A549 (cell line): ENCODE measurements around the gene ZNF765.

Experiments used
- CHD2 ChIP-seq: fragments of 150-350 bp; IDR thresholded peaks from 2 replicates; pipeline ENCODE4 v1.6.1; 2014; ENCODE audit warnings: low read length; ENCODE audit not compliant: partially characterized antibody
- EP300 ChIP-seq, 2 experiments: fragments of >200 bp; sonication (Bioruptor Twin); formaldehyde crosslinking; IDR thresholded peaks; 2 replicates in 1 of 2; 3 replicates in 1 of 2; pipeline ENCODE4 v1.6.1; 2016 to 2017
- HOXB13 ChIP-seq: fragments of 250-450 bp; sonication (Bioruptor Pico); IDR thresholded peaks from 2 replicates; pipeline ENCODE4 v1.5.0; 2020; ENCODE audit warnings: low read depth, mild to moderate bottlenecking, moderate library complexity
- MAFK ChIP-seq: fragments of 450-650 bp; IDR thresholded peaks from 2 replicates; pipeline ENCODE4 v1.6.1; 2014; ENCODE audit not compliant: partially characterized antibody
- MAZ ChIP-seq: fragments of 150-350 bp; IDR thresholded peaks from 2 replicates; pipeline ENCODE4 v1.6.1; 2014; ENCODE audit warnings: antibody characterized with exemption, low read depth, low read length, borderline replicate concordance
- MYC ChIP-seq: IDR thresholded peaks from 2 replicates; pipeline ENCODE4 v1.6.1; 2012; ENCODE audit warnings: mild to moderate bottlenecking, inconsistent platforms, low read length, improper control_type of control experiment, borderline replicate concordance
- POLR2A ChIP-seq: IDR thresholded peaks from 2 replicates; pipeline ENCODE4 v1.6.1; 2012; ENCODE audit warnings: mild to moderate bottlenecking, low read length
- RFX5 ChIP-seq: fragments of 450-650 bp; IDR thresholded peaks from 2 replicates; pipeline ENCODE4 v1.7.1; 2014; ENCODE audit warnings: antibody characterized with exemption, mild to moderate bottlenecking, moderate library complexity
- RNF2 ChIP-seq: fragments of 200-600 bp; sonication (generic); IDR thresholded peaks from 2 replicates; pipeline ENCODE4 v1.6.1; 2016; ENCODE audit warnings: low read depth, mild to moderate bottlenecking, antibody characterized with exemption, moderate library complexity, borderline replicate concordance
- SMC3 ChIP-seq: fragments of >200 bp; sonication (Bioruptor Twin); formaldehyde crosslinking; IDR thresholded peaks from 3 replicates; pipeline ENCODE4 v1.6.1; 2018; ENCODE audit warnings: inconsistent platforms
- TF ChIP-seq, protein P1 (sequence below): fragments of >200 bp; sonication (Bioruptor Twin); formaldehyde crosslinking; IDR thresholded peaks from 3 replicates; pipeline ENCODE4 v1.5.1; 2016
- TF ChIP-seq, protein P2 (sequence below): fragments of 250-450 bp; sonication (Bioruptor Pico); IDR thresholded peaks from 2 replicates; pipeline ENCODE4 v1.5.0; 2021; ENCODE audit warnings: mild to moderate bottlenecking, moderate library complexity, borderline replicate concordance
- TF ChIP-seq, protein P3 (sequence below): IDR thresholded peaks from 2 replicates; pipeline ENCODE4 v1.6.1; 2012
- TF ChIP-seq, protein P4 (sequence below): IDR thresholded peaks from 2 replicates; pipeline ENCODE4 v1.6.1; 2012; ENCODE audit warnings: low read depth, borderline replicate concordance

DNA sequence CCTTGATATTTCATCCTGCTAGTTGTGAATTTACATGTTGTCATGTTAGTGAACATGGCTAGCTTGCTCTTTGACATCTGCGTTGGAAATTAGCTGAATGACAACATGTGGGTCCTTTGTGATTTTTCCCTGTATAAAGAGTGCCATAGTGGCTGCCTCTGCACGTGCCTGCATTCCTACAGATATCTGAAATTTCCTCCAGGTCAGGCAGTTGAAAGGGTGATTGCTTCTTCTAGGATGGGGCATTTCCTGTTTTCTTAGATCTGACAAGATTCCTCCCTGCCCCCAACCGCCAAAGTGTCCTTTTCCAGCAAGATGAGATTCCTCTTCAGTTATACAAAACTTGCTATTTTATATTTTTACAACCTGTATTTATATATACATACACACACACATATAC is 20.7 kb upstream of the ZNF765 start:
- TF ChIP-seq, protein P1, sequence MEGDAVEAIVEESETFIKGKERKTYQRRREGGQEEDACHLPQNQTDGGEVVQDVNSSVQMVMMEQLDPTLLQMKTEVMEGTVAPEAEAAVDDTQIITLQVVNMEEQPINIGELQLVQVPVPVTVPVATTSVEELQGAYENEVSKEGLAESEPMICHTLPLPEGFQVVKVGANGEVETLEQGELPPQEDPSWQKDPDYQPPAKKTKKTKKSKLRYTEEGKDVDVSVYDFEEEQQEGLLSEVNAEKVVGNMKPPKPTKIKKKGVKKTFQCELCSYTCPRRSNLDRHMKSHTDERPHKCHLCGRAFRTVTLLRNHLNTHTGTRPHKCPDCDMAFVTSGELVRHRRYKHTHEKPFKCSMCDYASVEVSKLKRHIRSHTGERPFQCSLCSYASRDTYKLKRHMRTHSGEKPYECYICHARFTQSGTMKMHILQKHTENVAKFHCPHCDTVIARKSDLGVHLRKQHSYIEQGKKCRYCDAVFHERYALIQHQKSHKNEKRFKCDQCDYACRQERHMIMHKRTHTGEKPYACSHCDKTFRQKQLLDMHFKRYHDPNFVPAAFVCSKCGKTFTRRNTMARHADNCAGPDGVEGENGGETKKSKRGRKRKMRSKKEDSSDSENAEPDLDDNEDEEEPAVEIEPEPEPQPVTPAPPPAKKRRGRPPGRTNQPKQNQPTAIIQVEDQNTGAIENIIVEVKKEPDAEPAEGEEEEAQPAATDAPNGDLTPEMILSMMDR = no peak
- TF ChIP-seq EP300 (IDR thresholded peaks at IDR 0.05) (no peak), RNF2 (no peak), CHD2 (no peak), MAZ (no peak), SMC3 (no peak), HOXB13 (no peak), POLR2A (no peak), RFX5 (no peak), MAFK (no peak), MYC (no peak)
- TF ChIP-seq, protein P2, sequence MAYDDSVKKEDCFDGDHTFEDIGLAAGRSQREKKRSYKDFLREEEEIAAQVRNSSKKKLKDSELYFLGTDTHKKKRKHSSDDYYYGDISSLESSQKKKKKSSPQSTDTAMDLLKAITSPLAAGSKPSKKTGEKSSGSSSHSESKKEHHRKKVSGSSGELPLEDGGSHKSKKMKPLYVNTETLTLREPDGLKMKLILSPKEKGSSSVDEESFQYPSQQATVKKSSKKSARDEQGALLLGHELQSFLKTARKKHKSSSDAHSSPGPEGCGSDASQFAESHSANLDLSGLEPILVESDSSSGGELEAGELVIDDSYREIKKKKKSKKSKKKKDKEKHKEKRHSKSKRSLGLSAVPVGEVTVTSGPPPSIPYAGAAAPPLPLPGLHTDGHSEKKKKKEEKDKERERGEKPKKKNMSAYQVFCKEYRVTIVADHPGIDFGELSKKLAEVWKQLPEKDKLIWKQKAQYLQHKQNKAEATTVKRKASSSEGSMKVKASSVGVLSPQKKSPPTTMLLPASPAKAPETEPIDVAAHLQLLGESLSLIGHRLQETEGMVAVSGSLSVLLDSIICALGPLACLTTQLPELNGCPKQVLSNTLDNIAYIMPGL (CRISPR knock-in tag) = no peak
- TF ChIP-seq, protein P3, sequence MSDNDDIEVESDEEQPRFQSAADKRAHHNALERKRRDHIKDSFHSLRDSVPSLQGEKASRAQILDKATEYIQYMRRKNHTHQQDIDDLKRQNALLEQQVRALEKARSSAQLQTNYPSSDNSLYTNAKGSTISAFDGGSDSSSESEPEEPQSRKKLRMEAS = no peak
- TF ChIP-seq, protein P4, sequence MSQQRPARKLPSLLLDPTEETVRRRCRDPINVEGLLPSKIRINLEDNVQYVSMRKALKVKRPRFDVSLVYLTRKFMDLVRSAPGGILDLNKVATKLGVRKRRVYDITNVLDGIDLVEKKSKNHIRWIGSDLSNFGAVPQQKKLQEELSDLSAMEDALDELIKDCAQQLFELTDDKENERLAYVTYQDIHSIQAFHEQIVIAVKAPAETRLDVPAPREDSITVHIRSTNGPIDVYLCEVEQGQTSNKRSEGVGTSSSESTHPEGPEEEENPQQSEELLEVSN = no peak
